Mesendoderm (in vitro differentiated cells): ENCODE data around the gene C6orf47.

Source experiments
- DNase-seq: peaks from one replicate; pipeline ENCODE4 v3.0.0; 2013
- H2AK5ac ChIP-seq: 2 replicates; pipeline ENCODE4 v1.6.1; 2013; ENCODE audit warnings: low read length, inconsistent platforms
- H2BK120ac ChIP-seq: 2 replicates; pipeline ENCODE4 v1.6.1; 2013; ENCODE audit warnings: low read depth, mild to moderate bottlenecking, low read length, moderate library complexity, mixed read lengths
- H2BK15ac ChIP-seq: replicated peaks from 2 replicates; pipeline ENCODE4 v1.6.1; 2013; ENCODE audit warnings: low read depth, mild to moderate bottlenecking, moderate library complexity
- H2BK5ac ChIP-seq: 2 replicates; pipeline ENCODE4 v1.6.1; 2013; ENCODE audit warnings: low read length, inconsistent platforms
- H3K18ac ChIP-seq: 2 replicates; pipeline ENCODE4 v1.6.1; 2013; ENCODE audit warnings: mild to moderate bottlenecking, low read length, mixed read lengths
- H3K23ac ChIP-seq: one replicate; pipeline ENCODE4 v1.6.1; 2013; ENCODE audit warnings: low read length
- H3K27ac ChIP-seq: 2 replicates; pipeline ENCODE4 v1.5.1; 2013; ENCODE audit warnings: low read depth, mild to moderate bottlenecking, inconsistent platforms, low read length, moderate library complexity
- H3K27me3 ChIP-seq: 2 replicates; pipeline ENCODE4 v1.6.1; 2013; ENCODE audit warnings: low read length, control low read depth, mild to moderate bottlenecking, inconsistent platforms; ENCODE audit not compliant: insufficient read depth, poor library complexity
- H3K36me3 ChIP-seq: 2 replicates; pipeline ENCODE4 v1.6.1; 2013; ENCODE audit warnings: low read length, inconsistent platforms; ENCODE audit not compliant: control insufficient read depth, insufficient read depth
- H3K4ac ChIP-seq: one replicate; pipeline ENCODE4 v1.6.1; 2013; ENCODE audit warnings: low read depth, mild to moderate bottlenecking, low read length, moderate library complexity
- H3K4me1 ChIP-seq: 2 replicates; pipeline ENCODE4 v1.6.1; 2013; ENCODE audit warnings: low read depth, low read length, inconsistent platforms; ENCODE audit not compliant: control insufficient read depth
- H3K4me2 ChIP-seq: 2 replicates; pipeline ENCODE4 v1.6.1; 2013; ENCODE audit warnings: low read length
- H3K4me3 ChIP-seq: 2 replicates; pipeline ENCODE4 v1.5.1; 2013; ENCODE audit warnings: mild to moderate bottlenecking, low read length
- H3K56ac ChIP-seq: one replicate; pipeline ENCODE4 v1.6.1; 2013; ENCODE audit warnings: low read length
- H3K79me1 ChIP-seq: 2 replicates; pipeline ENCODE4 v1.6.1; 2013; ENCODE audit warnings: low read length, inconsistent platforms
- H3K79me2 ChIP-seq: 2 replicates; pipeline ENCODE4 v1.6.1; 2013; ENCODE audit warnings: mild to moderate bottlenecking, low read length; ENCODE audit not compliant: control insufficient read depth, insufficient read depth
- H3K9ac ChIP-seq: 2 replicates; pipeline ENCODE4 v1.6.1; 2013; ENCODE audit warnings: low read length, inconsistent platforms
- H4K5ac ChIP-seq: one replicate; pipeline ENCODE4 v1.6.1; 2013; ENCODE audit warnings: low read length
- H4K8ac ChIP-seq: one replicate; pipeline ENCODE4 v1.6.1; 2013; ENCODE audit warnings: low read depth, mild to moderate bottlenecking, control low read depth, low read length, moderate library complexity
- WGBS: extraction: QIAGEN DNeasy Blood & Tissue Kit; methylation state at CpG from one replicate; pipeline ENCODE4 v1.1.7; 2013; ENCODE audit warnings: low lambda C conversion rate, missing lambda C conversion rate; ENCODE audit not compliant: insufficient coverage; ENCODE audit errors: extremely low coverage; 5-methylcytosine and 5-hydroxymethylcytosine counted together

Gene C6orf47

DNA sequence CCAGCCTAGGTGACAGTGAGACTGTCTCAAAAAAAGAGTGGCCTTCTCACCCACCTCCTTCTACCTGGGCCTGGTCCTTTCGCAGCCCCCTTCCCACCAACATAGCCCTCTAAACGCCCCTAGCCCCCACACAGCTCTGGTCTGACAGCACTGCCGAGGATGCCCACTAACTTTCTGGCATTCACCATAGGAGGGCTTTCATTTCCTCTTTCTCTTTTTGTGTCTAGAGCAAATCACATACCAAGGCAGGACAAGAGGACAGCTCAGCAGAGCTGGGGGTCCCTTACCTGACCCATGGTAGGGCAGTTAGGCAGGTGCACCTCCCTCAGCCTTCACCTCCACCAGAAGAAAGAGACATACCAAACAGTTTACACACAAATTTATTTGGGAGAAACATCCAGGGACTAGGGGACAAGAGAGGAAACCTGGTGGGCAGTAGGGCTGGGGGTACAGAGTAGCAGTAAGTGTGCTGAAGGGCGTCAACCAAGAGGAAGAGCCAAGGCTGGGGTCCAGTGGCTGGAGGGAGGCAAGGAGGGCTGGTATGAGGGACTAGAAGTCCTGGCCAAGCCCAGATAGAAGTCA lies 15.8 kb upstream of the C6orf47 start:
- H2BK5ac ChIP-seq = no peak overlapping the region
- H3K79me1 ChIP-seq = no peaks in the 10 kb centered on the region

DNA sequence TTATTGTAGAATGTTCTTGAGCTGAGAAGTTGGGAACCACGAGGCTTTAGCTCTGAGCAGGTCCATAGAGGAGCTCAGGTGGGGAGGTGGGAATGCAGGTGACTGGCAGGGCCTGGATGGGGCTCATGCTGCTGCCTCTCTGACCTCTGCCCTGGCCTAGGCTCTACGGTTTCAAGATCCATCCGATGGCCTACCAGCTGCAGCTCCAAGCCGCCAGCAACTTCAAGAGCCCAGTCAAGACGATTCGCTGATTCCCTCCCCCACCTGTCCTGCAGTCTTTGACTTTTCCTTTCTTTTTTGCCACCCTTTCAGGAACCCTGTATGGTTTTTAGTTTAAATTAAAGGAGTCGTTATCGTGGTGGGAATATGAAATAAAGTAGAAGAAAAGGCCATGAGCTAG lies 9.1 kb upstream of the C6orf47 start, which contains the start of gene LY6G5B:
Gene LY6G5B, plus strand, starts transcription at position 301 of the 400 bp plus-strand sequence. CDS start 975 bp downstream, outside the sequence.
- no peak within 1 kb of the TSS for H2AK5ac ChIP-seq
- no peak within 1 kb of the TSS for H3K4me2 ChIP-seq
- no peaks in the 10 kb centered on the region for H3K27me3 ChIP-seq
- peaks cover 21% of the 10 kb centered on the region for H3K36me3 ChIP-seq
- no peak within 1 kb of the TSS for H4K5ac ChIP-seq
- peaks cover 24% of the 10 kb centered on the region for H3K79me2 ChIP-seq
- no peak within 1 kb of the TSS for H3K23ac ChIP-seq
- no peak within 1 kb of the TSS for H3K18ac ChIP-seq
- H3K9ac ChIP-seq = no peak within 1 kb of the TSS
- peaks cover 3% of the 10 kb centered on the region for H3K4me1 ChIP-seq
- DNase-seq = no peak
- no peak within 1 kb of the TSS for H2BK15ac ChIP-seq
- H3K4ac ChIP-seq = no peak within 1 kb of the TSS
- H4K8ac ChIP-seq = no peak within 1 kb of the TSS
- H2BK120ac ChIP-seq = no peak within 1 kb of the TSS
- H3K27ac ChIP-seq = no peak within 1 kb of the TSS
- H2BK5ac ChIP-seq = no peak within 1 kb of the TSS
- no CpG with 5 or more reads among the region's 8 CpGs for WGBS
- H3K79me1 ChIP-seq = peaks cover 24% of the 10 kb centered on the region
- no peak within 1 kb of the TSS for H3K56ac ChIP-seq
- no peak within 1 kb of the TSS for H3K4me3 ChIP-seq

More for the DNA sequence above, 15.8 kb upstream of the C6orf47 start:
- Histone ChIP-seq H3K4me3 (no peak overlapping the region), H2BK120ac (no peak overlapping the region), H3K27me3 (no peaks in the 10 kb centered on the region), H4K8ac (no peak overlapping the region), H3K4me1 (no peaks in the 10 kb centered on the region), H3K79me2 (no peaks in the 10 kb centered on the region), H3K4ac (no peak overlapping the region), H2AK5ac (no peak overlapping the region), H2BK15ac (no peak overlapping the region), H3K4me2 (no peak overlapping the region), H3K18ac (no peak overlapping the region), H3K23ac (no peak overlapping the region), H3K56ac (no peak overlapping the region), H3K27ac (no peak overlapping the region), H4K5ac (no peak overlapping the region), H3K36me3 (peaks cover 5% of the 10 kb centered on the region), H3K9ac (no peak overlapping the region)
- no CpG with 5 or more reads among the region's 4 CpGs for WGBS
- no peak for DNase-seq

DNA sequence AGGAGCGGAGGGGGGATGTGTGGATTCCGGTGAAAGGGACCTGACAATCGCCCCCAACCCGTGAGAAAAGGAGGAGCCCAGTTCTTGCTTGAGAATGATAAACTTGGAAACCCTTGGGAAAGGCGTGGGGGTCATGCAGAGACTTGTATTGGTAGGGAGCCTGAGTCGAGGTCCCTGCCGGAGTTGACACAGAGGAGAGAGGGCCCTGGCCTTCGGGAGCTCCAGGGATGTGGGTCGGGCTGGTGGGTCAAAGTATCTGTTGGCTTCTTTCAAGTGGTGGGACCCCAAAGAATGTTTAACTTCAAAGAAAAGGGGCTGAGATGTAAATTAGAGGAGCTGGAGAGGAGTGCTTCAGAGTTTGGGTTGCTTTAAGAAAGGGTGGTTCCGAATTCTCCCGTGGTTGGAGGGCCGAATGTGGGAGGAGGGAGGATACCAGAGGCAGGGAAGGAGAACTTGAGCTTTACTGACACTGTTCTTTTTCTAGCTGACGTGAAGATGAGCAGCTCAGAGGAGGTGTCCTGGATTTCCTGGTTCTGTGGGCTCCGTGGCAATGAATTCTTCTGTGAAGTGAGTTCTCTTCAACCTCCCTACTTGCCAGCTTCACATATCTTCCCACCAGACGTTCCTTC lies 5.9 kb upstream of the C6orf47 start:
- H2BK5ac ChIP-seq = no peak overlapping the region
- peak overlapping the region; percentile 84 for H3K27ac ChIP-seq
- peaks cover 33% of the 10 kb centered on the region for H3K79me1 ChIP-seq
- peaks cover 15% of the 10 kb centered on the region for H3K36me3 ChIP-seq
- no peak for DNase-seq
- no peak overlapping the region for H4K5ac ChIP-seq
- peak overlapping the region; percentile 74 for H3K4ac ChIP-seq
- peak overlapping the region; percentile 90 for H3K23ac ChIP-seq
- WGBS = no CpG with 5 or more reads among the region's 15 CpGs
- H2AK5ac ChIP-seq = peak overlapping the region; percentile 34
- H3K27me3 ChIP-seq = no peaks in the 10 kb centered on the region
- peaks cover 8% of the 10 kb centered on the region for H3K4me1 ChIP-seq
- H3K9ac ChIP-seq = peak overlapping the region; percentile 98
- peak overlapping the region; percentile 99 for H3K56ac ChIP-seq
- peak overlapping the region; percentile 90 for H3K4me2 ChIP-seq
- H2BK120ac ChIP-seq = no peak overlapping the region
- peak overlapping the region; percentile 97 for H3K4me3 ChIP-seq
- H2BK15ac ChIP-seq = no peak overlapping the region
- H3K18ac ChIP-seq = peak overlapping the region; percentile 64
- peaks cover 38% of the 10 kb centered on the region for H3K79me2 ChIP-seq
- H4K8ac ChIP-seq = peak overlapping the region; percentile 70

DNA sequence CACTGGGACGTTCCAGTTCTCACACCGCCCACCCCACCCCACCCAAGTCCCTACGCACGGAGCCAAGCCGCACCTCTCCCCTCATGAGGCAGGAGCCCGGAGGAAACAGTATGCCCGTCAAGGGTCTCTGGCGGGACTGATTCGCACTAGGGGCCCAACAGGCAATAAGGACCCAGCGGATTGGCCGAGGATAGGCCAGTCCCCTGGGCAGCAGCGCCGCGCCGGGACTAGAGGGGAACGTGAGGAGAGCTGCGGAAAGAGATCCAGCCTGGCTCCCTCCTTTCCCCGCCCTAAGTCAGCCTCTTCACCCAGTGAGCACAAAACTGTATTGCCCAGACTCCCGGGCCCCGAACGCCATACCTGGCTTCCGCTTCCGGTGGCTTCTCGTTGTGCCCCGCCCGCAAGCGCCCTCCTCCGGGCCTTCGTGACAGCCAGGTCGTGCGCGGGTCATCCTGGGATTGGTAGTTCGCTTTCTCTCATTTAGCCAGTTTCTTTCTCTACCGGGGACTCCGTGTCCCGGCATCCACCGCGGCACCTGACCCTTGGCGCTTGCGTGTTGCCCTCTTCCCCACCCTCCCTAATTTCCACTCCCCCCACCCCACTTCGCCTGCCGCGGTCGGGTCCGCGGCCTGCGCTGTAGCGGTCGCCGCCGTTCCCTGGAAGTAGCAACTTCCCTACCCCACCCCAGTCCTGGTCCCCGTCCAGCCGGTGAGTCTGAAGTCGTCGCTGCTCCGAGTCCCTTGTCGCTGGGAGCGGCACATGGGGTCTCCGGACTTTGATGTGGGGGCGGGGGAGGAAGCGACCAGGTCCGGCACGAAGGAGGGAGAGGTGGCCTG lies 5.1 kb upstream of the C6orf47 start, which contains the start of gene CSNK2B:
Gene CSNK2B, plus strand, starts transcription at position 580 of the 836 bp plus-strand sequence. CDS start 752 bp downstream, outside the sequence.
- peak within 1 kb of the TSS; percentile 97 for H3K4me3 ChIP-seq
- H3K23ac ChIP-seq = peak within 1 kb of the TSS; percentile 90
- H4K8ac ChIP-seq = peak within 1 kb of the TSS; percentile 70
- no peaks in the 10 kb centered on the region for H3K27me3 ChIP-seq
- WGBS = no CpG with 5 or more reads among the region's 63 CpGs
- peak within 1 kb of the TSS; percentile 99 for H3K56ac ChIP-seq
- H3K36me3 ChIP-seq = peaks cover 14% of the 10 kb centered on the region
- H3K27ac ChIP-seq = peak within 1 kb of the TSS; percentile 95
- peak within 1 kb of the TSS; percentile 82 for H2AK5ac ChIP-seq
- H3K4me2 ChIP-seq = peak within 1 kb of the TSS; percentile 90
- H3K79me1 ChIP-seq = peaks cover 32% of the 10 kb centered on the region
- peaks cover 8% of the 10 kb centered on the region for H3K4me1 ChIP-seq
- peak; percentile 99 for DNase-seq
- H3K9ac ChIP-seq = peak within 1 kb of the TSS; percentile 99
- H3K4ac ChIP-seq = peak within 1 kb of the TSS; percentile 76
- H4K5ac ChIP-seq = no peak within 1 kb of the TSS
- H2BK5ac ChIP-seq = peak within 1 kb of the TSS; percentile 77
- peaks cover 38% of the 10 kb centered on the region for H3K79me2 ChIP-seq
- H2BK15ac ChIP-seq = no peak within 1 kb of the TSS
- peak within 1 kb of the TSS; percentile 46 for H2BK120ac ChIP-seq
- peak within 1 kb of the TSS; percentile 64 for H3K18ac ChIP-seq

DNA sequence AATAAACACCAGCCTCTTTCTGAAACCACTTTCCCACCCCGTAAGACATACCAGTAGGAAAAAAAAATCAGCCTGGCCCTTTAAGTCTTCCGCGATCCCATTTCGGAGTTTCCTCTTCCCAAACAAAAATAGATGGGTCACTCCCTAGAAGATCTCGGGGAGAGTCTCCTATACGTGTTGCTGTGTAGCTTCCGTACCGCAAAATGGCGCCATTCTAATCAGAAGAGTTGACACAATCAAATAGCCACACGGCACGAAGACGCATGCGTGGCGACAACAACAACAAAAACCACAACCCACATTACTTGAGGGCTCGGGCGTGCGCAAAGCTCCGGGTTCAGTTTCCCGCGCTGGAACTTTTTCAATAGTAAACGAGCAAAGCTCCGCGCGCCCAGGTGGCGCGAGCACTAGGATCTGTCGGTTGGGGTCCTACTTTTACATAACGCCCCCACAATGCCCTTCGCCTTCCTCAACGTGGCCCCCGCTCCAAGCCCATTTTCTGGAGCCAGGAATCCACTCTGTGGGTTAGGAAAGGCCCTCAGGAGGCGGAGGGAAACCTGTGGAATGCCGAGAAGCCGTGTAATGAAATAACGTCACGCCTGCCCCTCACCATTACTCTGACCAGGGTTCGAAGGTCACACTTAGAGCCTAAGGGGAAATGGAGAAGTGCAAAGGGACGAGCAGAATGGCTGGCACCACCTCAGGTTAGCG lies 4.4 kb upstream of the C6orf47 start, which contains the start of gene GPANK1:
Gene GPANK1, minus strand, starts transcription at position 208 of the 711 bp plus-strand sequence. CDS start 519 bp downstream, outside the sequence.
- peak within 1 kb of the TSS; percentile 33 for H4K5ac ChIP-seq
- no peak within 1 kb of the TSS for H4K8ac ChIP-seq
- peak within 1 kb of the TSS; percentile 63 for H3K4me2 ChIP-seq
- H3K79me1 ChIP-seq = peaks cover 33% of the 10 kb centered on the region
- H3K27ac ChIP-seq = peak within 1 kb of the TSS; percentile 95
- peak within 1 kb of the TSS; percentile 82 for H2AK5ac ChIP-seq
- H3K56ac ChIP-seq = peak within 1 kb of the TSS; percentile 98
- WGBS = no CpG with 5 or more reads among the region's 39 CpGs
- peaks cover 8% of the 10 kb centered on the region for H3K4me1 ChIP-seq
- H2BK5ac ChIP-seq = peak within 1 kb of the TSS; percentile 41
- H3K36me3 ChIP-seq = peaks cover 11% of the 10 kb centered on the region
- H3K79me2 ChIP-seq = peaks cover 42% of the 10 kb centered on the region
- DNase-seq = peak; percentile 95
- H2BK120ac ChIP-seq = peak within 1 kb of the TSS; percentile 46
- peak within 1 kb of the TSS; percentile 20 for H3K18ac ChIP-seq
- peak within 1 kb of the TSS; percentile 99 for H3K9ac ChIP-seq
- H3K23ac ChIP-seq = no peak within 1 kb of the TSS
- no peak within 1 kb of the TSS for H2BK15ac ChIP-seq
- no peaks in the 10 kb centered on the region for H3K27me3 ChIP-seq
- peak within 1 kb of the TSS; percentile 76 for H3K4ac ChIP-seq
- H3K4me3 ChIP-seq = peak within 1 kb of the TSS; percentile 90
